G401 (cell line): Measurements from ENCODE around the gene HPS1. TPM values are rescaled to one million over a fixed set of nuclear protein-coding genes. Genes with fewer than 3 reads are reported as not detected.
A peak's percentile ranks its signal among the peaks of the same experiment; 100 is the strongest.
"Not testable (repeated sequence)": the region's sequence is repeated elsewhere in the genome, so short reads cannot be mapped to it uniquely, and the experiment has no call there.

ENCODE experiments used
- DNase-seq: peaks from one replicate; pipeline ENCODE4 v3.0.0-alpha.2; 2015; ENCODE audit warnings: low spot score
- in situ Hi-C: cut with HindIII; loops from 2 replicates; pipeline ENCODE4 v1.10.0; 2016; ENCODE audit warnings: low sequenced_read_pairs, mixed read lengths
- total RNA-seq: library from RNA; depleted of rRNA; stranded (reverse); fragments of >200 nt; shearing (Covaris generic); gene quantifications from 2 replicates; pipeline ENCODE4 v1.2.3, GENCODE V29; 2014

HPS1 gene
- total RNA-seq, 1 experiment from 2014 or later, result 33.1 TPM

DNA sequence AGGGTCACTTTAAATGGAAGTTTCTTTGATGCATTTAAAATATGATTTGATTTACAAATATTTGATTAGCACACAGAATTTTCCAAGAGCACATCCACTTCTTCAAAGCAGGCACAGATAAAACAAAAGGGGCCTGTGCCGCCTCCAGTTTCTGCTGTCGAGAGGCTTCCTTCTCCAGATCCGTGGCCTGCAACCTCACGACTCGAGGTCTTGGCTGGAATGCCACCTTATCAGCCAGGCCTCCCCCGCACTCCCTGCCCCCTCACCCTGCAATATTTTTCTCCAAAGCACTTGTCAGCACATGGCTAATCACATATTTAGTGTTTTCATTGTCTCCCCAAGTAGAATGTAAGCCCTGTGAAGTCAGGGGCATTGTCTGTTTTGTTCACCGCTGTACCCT lies 44.3 kb downstream of the HPS1 start:
- in situ Hi-C loops, result no loop called here

DNA sequence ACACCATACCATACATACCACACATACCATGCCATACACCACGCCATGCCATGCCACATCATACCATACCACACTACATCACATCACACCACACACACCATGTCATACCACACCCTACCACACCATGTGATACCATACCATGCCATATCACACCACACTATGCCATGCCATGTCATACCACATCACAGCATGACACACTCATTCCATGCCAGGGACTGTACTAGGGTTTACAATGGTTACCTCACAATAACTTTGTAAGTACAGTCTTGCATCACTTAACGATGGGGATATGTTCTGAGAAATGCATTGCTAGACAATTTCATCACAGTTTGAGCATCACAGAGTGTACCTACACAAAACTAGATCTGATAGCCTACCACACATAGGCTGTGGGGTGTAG lies 46.3 kb downstream of the HPS1 start:
- DNase-seq, result no peak
- in situ Hi-C loops, result no loop called here

More for the DNA sequence above, 44.3 kb downstream of the HPS1 start:
- no peak for DNase-seq

DNA sequence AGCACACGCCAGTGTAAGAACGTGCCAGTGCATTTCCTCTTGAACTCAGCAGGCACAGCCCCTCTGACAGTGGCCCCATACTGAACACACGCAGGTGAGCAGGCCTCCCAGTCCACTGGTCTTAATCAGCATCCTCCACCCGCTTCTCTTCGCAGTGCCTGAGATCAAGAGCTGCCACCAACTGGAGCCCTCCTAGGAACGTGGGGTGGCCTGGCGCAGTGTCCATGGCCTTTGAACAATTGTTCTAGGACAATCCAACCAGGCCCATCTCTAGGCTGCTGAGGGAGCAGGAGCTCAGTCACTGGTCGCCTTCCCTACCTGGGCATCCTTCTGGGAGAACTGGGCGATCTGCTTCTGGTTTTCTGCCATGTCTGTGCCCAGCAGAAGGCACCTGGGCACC lies 47.0 kb downstream of the HPS1 start:
- DNase-seq, result no peak
- in situ Hi-C loops, result no loop called here

- no peak for DNase-seq
- in situ Hi-C loops, result no loop called here
Measured at GRCh38 chr10:98397089-98397600, 49.6 kb downstream of the HPS1 start.

DNA sequence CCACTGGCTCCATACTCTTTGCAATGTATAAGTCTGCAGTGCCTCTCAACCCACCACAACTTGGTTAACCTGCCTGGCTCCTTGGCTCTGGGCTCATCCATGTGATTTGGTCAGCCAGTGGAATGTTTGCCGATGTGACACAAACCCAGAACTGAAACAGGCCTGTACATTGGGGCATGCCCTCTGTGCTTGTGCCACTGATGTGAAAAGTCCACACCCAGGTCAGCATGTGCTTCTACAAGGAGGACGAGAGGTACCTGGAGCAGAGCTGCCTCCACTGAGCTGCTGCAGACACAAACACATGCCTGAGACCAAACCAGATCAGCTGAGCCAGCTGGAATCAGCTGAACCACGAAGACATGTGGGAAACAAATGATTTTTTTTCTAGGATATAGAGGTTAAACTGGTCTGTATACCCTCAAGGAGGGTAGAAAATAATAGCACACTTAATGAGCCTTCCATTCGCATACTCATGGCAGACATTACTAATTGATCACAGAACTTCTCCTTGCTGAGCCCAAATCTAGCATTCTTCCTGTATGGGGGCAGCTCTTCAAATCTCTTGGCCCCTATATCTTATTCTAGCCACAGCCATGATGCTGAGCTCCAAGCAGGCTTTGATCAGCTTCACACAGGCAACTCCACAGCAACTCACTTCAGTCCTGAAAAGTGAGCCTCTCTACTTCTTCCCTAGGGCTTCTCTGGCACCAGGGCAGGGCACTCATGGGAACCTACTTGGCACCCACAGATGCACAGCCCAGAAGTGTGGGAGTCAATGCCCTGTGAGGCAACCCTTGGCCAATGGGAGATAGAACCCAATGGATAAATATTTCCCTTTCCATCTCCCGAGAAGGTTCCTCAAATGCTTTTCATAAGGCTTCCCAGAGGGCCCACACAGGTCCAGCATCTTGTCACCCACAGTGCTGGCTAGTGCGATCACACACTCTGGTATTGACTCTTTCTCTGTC lies 50.4 kb downstream of the HPS1 start:
- no peak for DNase-seq

DNA sequence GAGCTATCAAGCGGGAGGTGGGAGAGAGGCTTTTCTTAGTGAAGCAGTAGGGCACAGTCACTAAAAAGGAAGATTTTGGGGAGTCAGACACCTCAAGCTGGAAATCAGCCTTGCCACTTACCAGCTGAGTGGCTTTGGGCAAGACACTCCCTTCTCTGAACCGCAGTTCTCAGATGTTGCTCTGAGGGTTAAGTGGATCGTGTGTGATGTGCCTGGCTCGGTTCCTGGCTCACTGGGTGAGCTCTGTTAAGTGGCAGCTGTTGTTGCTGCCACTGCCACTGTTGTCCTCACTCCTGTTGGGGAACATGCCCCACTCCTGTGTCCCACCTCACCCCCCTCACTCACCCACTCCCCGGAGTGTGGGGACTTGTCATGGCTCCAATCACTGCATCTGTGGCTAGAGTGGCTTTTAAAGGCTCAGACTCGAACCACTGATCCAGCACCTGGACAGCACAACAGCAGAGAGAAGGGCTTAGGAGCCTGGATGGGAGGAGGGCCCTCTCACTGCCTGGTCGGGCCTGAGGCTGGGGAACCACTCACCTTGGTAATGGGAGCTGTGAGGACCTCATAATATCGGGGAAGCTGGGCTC lies 51.8 kb downstream of the HPS1 start:
- no peak for DNase-seq
- in situ Hi-C loops, result no loop called here

More for the DNA sequence above, 50.4 kb downstream of the HPS1 start:
- in situ Hi-C loops, result no loop called here

GRCh38 chr10:98391578-98391991 lies 55.1 kb downstream of the HPS1 start:
- peak; percentile 94 for DNase-seq
- in situ Hi-C loops, result no loop called here

DNA sequence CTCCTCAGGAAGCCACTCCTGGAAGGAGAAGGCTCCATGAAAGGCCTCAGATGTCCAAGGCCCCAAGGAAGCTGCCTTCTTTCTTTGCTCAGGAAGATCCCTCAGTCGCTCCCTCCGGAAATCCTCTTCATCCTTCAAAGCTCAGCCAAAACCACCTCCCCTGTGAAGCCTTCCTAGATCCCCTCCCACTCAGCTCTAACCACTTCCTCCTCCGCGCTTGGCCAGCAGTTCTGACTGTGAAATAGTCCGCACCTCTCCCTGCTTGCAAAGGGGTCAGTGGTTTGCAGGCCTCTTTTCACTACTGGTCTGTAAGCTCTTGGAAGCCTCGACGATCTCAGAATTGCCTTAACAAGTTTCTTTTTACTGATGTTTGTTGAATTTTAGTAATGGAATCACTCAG lies 55.7 kb downstream of the HPS1 start:
- no peak for DNase-seq
- in situ Hi-C loops, result no loop called here

DNA sequence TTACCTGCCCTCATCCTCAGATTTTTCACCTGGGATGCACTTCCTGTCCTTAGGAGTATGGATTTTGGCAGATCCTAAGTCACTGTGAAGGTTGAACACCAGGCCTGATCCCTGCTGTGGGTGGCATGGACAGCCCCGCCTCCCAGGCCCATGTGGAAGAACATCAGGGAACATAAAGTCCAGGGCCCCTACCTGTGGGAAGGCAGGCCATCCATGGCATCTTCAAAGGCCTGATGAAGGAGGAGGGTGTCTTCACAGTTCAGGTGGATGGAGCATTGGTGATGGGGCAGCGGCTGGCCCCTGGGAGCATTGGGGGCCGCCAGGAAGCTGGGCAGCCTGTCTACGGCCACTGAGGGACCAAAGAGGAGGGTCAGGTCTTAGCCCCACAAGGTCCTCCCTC lies 56.3 kb downstream of the HPS1 start:
- DNase-seq, result no peak
- in situ Hi-C loops, result no loop called here

DNA sequence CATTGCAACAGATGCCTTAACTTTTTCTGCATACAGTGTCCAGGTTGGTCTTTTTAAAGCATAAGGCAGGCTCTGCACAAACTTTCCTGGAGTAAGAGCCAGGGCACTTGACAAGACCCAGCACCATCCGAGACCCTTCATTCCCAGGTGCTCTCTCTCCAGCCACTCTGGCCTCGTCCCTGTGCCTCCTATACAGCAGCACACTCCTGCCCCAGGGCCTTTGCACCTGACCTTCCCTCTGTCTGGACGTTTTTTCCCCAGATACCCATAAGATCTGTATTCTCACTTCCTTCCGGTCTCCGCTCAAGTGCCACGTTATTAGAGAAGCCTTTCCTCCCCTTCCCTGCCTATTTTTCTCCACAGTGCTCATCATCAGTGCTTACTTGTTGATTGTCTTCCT lies 57.3 kb downstream of the HPS1 start:
- no peak for DNase-seq
- in situ Hi-C loops, result no loop called here

GRCh38 chr10:98388101-98388655 lies 58.6 kb downstream of the HPS1 start:
- in situ Hi-C loops, result no loop called here
- DNase-seq, result no peak

GRCh38 chr10:98384531-98385133 lies 62.1 kb downstream of the HPS1 start:
- DNase-seq, result no peak
- in situ Hi-C loops, result no loop called here

GRCh38 chr10:98383869-98384268 lies 62.9 kb downstream of the HPS1 start:
- in situ Hi-C loops, result no loop called here
- no peak for DNase-seq

GRCh38 chr10:98383134-98383667 lies 63.5 kb downstream of the HPS1 start:
- in situ Hi-C loops, DNase-seq: not testable (repeated sequence)

GRCh38 chr10:98382691-98383101 lies 64.0 kb downstream of the HPS1 start:
- DNase-seq, result no peak
- in situ Hi-C loops, result no loop called here

GRCh38 chr10:98380493-98381339 lies 66.0 kb downstream of the HPS1 start:
- no peak for DNase-seq
- in situ Hi-C loops, result no loop called here

- in situ Hi-C loops, result no loop called here
- no peak for DNase-seq
Measured at GRCh38 chr10:98378722-98379121, 68.0 kb downstream of the HPS1 start.

DNA sequence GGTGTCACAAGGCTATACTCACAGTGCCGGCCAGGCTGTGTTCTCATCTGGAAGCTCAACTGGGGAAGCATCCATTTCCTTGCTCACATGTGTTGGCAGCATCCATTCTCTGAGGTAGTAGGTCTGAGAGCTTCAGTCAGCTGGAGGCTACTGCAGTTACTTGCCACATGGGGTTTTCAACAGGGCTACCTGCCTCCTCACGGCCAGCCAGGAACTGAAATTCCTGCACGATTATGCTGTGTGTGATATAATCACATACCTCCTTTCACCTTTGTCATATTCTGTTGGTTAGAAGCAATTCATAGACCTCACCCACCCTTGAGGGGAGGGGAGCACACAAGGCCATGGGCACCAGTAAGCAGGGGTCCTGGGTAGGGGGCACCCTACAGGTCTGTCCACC lies 69.2 kb downstream of the HPS1 start:
- no peak for DNase-seq
- in situ Hi-C loops, result no loop called here

DNA sequence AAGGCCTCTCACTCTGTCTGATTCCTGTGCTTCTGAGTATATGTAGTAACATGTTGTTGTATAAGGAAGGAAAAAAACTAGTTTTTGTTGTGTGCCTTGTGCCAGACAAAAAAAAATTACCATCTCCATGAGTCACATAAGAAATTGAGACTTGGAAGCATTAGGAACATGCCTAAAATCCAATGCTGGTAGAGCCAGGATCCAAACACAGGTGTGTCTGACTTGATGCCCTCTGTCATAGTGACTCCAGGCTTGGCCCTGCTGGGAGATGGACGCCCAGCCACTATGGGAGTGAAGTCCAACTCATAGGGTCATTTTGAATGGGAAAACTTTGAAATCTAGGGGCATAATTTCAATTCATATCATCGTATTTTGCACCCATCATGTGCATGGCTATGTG lies 69.7 kb downstream of the HPS1 start:
- in situ Hi-C loops, result no loop called here
- DNase-seq, result no peak
